ENCODE data around the gene GRIK3.

GRIK3 gene

DNA sequence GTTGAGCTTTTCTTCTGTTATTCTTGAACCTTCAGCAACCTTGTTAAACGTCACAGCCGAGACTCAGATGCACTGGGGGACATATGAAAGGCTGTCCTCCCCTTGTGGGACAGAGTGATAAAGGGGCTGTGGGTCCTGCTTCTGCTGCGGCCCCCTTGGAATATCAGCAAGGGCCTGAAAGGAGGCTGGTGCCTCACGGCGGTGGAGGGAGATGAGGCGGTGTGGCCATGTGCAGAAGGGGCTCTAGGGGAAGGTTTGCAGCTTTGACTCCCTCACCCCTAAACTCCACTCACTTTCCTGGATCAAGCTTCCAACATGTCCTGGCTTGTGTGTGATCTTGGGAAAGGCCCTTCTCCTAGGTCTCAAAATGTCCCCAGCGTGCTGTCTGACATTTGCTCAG lies 280.9 kb downstream of the GRIK3 start:
- no peak for DNase-seq

DNA sequence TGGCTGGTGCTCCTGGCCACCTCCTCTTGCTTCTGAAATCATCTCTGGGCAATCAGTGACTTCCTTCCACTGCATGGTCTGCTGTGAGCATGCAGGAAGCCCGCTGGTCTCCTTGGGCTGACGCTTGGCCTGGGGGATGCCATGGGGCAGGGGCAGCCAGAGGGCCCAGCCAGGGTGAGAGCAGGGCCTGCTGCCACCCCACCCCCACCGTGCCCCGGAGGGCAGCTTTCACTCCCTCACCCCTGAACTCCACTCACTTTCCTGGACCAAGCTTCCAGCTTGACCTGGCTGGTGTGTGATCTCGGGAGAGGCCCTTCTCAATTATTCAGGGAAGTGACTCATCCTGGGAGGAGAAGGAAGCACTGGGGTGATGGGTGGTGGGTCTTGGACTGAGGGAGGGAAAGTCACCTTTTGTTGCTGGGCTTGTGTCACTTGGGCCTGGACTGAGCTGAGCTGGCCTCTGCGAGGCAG lies 281.4 kb downstream of the GRIK3 start:
- DNase-seq: no peak

DNA sequence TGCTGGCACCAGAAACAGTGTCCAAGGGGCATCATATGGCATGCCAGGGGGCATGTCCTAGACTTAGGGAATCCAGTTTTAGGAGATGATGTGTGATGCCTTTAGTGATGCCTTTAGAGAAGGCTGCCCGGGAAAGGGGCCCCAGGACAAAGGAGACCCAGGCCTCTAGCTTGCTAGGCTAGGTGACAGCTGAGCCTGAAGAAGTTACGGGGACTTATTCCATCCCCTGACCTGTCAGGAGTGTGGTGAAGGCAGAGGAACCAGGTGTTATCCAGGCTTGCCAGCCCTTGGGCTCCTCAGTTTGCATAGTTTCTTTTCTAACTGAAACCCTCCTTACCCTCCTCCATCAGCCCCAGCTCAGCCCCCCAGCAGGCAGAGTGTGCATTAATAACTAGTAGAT lies 281.9 kb downstream of the GRIK3 start:
- no peak for DNase-seq

DNA sequence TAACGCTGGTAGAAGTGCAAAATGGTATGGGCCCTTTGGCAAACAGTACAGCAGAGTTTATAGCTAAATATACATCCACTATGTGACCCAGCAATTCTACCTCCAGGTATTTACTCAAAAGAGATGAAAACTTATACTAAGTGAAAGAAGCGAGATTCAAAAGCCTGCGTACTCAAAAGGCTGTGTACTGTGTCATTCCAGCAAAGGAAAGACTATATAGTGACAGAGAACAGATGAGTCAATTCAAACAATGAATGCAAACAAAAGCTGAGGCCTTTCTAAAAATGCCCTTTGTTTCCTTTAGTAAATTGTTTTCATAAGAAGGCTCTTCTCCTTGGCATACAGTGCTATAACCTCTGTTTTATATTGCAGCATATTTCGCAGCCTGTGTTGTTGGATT lies 282.8 kb downstream of the GRIK3 start:
- no peak for DNase-seq

DNA sequence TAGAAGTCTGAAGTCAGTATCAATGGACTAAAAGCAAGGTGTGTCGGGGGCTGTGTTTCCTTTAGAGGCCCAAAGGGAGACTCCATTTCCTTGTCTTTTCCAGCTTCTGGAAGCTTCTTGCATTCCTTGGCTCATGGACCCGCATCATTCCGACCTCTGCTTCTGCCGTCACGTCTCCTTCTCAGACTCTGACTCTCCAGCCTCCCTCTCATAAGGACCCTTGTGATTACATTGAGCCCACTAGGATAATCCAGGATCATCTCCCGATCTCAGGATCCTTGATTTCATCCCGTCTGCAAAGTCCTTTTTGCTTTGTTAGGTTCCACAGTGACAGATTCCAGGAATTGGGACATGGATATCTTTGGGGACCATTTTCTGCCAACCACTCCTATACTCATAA lies 285.8 kb downstream of the GRIK3 start:
- no peak for DNase-seq

Data from stimulated activated CD4-positive, alpha-beta T cell treated with anti-CD3 and anti-CD28 coated beads, Interleukin-2, amount 100 ng/mL, for 48 hours (primary cell).